Vagina (tissue), 2 donors: ENCODE results near the gene GGTLC2.
"Not testable (repeated sequence)": the region's sequence is repeated elsewhere in the genome, so short reads cannot be mapped to it uniquely, and the experiment has no call there.

Experiments used
- CTCF ChIP-seq, 3 experiments: fragments of 450-650 bp in 2 of 3; fragments of 200-600 bp in 1 of 3; sonication (generic) in 1 of 3; IDR thresholded peaks; one replicate each; pipeline ENCODE4 v1.5.1; 2017 to 2019; ENCODE audit warnings: antibody characterized with exemption in 3 of 3, mild to moderate bottlenecking in 2 of 3, moderate library complexity in 2 of 3
- POLR2AphosphoS5 ChIP-seq, 2 donors: sonication (generic); formaldehyde crosslinking; IDR thresholded peaks; one replicate each; pipeline ENCODE4 v1.9.0; 2017; ENCODE audit warnings: antibody characterized with exemption in 2 of 2, mild to moderate bottlenecking in 2 of 2, low read depth in 1 of 2; ENCODE audit not compliant: insufficient read depth in 1 of 2

- TF ChIP-seq POLR2AphosphoS5 (IDR thresholded peaks at IDR 0.05; ENCODE audit: insufficient read depth in 1 of 2, low read depth in 1 of 2); CTCF (IDR thresholded peaks at IDR 0.05): not testable (repeated sequence)
Measured at GRCh38 chr22:22645969-22646368, 1.6 kb downstream of the GGTLC2 start.
